Endometrium (tissue), 2 donors: ENCODE results near the gene CYLD.

Source experiments
- FAIRE-seq: peaks from 2 replicates; lab custom pipeline; 2012; peaks lifted over from hg19 to GRCh38; lab: Jason Lieb, UNC
- donor health status: control.
- donor health status: control.

Gene CYLD

DNA sequence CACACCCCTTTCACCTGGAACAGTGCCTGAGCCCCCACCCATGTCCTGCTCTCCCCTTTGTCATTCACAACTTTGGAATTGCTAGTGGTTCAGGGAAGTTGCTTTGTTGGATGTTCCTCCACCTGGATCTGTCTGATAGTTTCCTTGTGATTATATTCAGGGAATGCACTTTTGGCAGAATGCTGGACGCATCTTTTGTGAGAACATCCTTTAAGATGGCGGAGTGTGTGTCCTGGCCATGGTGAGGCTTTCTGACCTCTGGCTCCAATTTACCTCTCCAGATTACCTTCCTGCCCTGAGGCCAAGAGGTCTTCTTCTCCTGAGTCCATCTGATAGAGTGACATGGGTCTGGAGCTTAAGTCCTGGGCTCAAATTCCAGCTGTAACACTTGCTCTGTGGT, 104.6 kb downstream of the CYLD start:
- FAIRE-seq, result no peak

DNA sequence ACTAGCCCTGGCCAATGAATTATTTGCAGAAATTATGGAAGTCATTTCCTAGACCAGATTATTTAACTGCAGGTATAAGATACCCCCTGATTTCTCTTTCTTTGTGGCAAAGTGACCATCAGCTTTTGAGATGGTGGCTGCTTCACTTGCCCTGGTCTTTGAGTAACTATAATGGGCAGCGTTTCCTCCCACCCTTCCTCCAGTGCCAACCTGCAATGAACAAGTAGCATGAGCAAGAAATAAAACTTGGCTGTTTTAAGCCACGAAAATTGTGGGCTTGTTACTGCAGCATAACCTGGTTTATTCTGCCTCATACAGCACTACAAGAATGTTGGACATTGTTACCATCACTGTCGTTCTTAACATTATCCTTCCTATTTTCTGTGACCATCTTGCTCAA, 105.3 kb downstream of the CYLD start:
- FAIRE-seq, result no peak

DNA sequence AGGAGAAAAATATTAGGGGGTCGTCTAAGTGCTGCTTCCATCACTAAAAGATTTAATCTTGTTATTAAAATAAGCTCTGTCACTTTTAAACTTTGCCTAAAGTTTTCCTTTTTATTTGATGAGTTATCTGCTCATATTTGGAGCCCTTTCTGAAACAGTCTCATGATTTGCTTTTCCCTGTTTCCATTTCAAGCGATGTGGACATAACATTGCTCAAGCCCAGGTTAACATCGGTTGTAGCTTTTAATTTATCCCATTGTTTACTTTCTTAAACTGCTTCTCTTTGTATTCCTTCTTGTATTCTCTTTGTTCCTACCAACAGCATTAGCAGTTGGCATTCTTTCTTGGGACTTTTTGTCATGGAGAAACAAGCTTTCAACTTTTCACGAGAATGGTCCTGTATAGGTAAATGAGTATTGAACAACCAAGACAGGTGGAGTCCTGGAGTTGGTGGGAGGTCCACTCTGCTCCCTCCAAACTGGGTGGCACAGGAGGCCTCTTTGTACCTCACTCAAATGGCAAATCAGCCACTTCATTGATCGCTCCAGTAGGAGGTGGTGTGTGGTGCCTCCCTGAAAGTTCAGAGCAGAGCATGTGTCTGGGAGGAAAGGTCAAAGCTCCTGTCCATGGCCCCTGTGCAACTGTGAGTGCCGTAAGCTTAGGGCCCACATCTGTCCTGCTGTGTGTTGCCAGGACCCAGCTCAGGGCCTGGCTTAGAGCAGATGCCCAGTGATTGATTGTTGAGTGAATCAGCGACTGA, 107.0 kb downstream of the CYLD start:
- FAIRE-seq, result no peak
